GM10266 (cell line): ENCODE measurements around the gene RMI2.

Source experiments
- DNase-seq: peaks from one replicate; pipeline ENCODE4 v3.0.0; 2012; ENCODE audit errors: extremely low spot score
- TF ChIP-seq, protein P1 (sequence below): IDR thresholded peaks from 2 replicates; pipeline ENCODE4 v1.5.1; 2012; ENCODE audit warnings: mild to moderate bottlenecking, low read depth; ENCODE audit not compliant: control insufficient read depth, insufficient read depth; ENCODE audit errors: missing control alignments

RMI2 gene

GRCh38 chr16:11350519-11350918 lies 5.3 kb downstream of the RMI2 start:
- no peak for DNase-seq
- TF ChIP-seq, protein P1, sequence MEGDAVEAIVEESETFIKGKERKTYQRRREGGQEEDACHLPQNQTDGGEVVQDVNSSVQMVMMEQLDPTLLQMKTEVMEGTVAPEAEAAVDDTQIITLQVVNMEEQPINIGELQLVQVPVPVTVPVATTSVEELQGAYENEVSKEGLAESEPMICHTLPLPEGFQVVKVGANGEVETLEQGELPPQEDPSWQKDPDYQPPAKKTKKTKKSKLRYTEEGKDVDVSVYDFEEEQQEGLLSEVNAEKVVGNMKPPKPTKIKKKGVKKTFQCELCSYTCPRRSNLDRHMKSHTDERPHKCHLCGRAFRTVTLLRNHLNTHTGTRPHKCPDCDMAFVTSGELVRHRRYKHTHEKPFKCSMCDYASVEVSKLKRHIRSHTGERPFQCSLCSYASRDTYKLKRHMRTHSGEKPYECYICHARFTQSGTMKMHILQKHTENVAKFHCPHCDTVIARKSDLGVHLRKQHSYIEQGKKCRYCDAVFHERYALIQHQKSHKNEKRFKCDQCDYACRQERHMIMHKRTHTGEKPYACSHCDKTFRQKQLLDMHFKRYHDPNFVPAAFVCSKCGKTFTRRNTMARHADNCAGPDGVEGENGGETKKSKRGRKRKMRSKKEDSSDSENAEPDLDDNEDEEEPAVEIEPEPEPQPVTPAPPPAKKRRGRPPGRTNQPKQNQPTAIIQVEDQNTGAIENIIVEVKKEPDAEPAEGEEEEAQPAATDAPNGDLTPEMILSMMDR, result no peak

DNA sequence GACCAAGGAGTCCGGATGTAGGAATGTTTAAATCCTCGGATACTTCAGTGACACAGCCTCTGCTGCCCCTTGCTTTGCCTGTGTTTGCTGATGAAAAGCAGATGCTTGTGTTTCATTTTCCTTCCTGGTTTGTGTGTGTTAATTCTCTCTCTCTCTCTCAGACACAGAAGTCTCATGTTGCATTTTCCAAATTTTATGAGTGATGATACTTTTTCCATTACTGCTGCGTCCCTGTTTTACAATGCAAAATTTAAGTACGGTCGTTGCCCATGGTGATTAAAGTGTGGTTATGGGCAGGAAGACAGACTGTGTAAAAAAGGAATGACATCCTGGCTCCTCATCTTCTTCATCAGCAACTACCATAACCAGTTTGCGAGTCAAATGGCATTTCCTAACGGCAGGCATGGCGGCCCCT lies 5.7 kb downstream of the RMI2 start:
- DNase-seq, result no peak
- TF ChIP-seq, protein P1, result no peak

DNA sequence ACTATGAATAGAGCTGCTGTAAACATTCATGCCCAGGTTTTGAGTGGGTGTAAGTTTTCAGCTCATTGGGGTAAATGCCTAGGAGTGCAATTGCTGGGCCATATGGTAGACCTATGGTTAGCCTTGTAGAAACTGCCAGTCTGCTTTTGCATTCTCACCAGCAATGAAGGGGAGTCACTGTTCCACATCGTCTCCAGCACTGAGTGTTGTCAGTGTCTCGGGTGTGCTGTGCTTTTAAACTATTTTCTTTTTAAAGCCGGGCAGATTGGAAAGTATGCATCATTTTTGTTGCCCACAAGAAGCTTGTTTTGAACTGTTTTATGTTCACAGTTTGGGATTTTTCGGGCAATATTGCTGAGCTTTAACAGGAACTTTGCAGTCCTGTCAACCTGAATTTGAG lies 7.9 kb downstream of the RMI2 start:
- TF ChIP-seq, protein P1, result no peak
- DNase-seq, result no peak

- no peak for DNase-seq
- TF ChIP-seq, protein P1, result no peak
These were observed 9.1 kb downstream of the RMI2 start for GRCh38 chr16:11354407-11354732.

GRCh38 chr16:11354733-11355574 lies 9.7 kb downstream of the RMI2 start:
- TF ChIP-seq, protein P1, result peak; percentile 31
- peak; percentile 79 for DNase-seq

- TF ChIP-seq, protein P1, result no peak
- no peak for DNase-seq
These were observed 10.6 kb downstream of the RMI2 start for GRCh38 chr16:11355862-11356261.

- peak; percentile 67 for DNase-seq
- TF ChIP-seq, protein P1, result peak; percentile 79
These were observed 11.5 kb downstream of the RMI2 start for GRCh38 chr16:11356573-11357331.
